ENCODE results near the gene INSIG1.

Gene INSIG1

DNA sequence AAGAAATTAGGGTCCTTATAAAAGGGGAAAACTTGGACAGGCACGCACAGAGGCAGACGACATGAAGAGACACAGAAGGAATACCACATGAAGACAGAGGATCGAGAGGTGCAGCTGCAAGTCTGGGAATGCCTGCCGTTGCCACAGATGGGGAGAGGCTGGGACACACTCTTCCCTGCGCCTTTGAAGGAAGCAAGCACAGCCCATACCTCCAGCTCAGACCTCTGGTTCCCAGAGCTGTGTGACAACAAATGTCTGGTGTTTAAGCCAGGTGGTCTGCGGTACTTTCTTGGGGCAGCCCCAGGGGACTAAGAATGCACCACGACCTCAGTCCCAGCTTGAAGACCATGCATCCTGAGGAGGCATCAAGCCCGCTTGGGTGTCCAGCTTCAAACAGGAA is 18.3 kb downstream of the INSIG1 start:
- no peak overlapping the region for H3K4me3 ChIP-seq (ENCODE audit: low read length)
- TF ChIP-seq, protein P1, sequence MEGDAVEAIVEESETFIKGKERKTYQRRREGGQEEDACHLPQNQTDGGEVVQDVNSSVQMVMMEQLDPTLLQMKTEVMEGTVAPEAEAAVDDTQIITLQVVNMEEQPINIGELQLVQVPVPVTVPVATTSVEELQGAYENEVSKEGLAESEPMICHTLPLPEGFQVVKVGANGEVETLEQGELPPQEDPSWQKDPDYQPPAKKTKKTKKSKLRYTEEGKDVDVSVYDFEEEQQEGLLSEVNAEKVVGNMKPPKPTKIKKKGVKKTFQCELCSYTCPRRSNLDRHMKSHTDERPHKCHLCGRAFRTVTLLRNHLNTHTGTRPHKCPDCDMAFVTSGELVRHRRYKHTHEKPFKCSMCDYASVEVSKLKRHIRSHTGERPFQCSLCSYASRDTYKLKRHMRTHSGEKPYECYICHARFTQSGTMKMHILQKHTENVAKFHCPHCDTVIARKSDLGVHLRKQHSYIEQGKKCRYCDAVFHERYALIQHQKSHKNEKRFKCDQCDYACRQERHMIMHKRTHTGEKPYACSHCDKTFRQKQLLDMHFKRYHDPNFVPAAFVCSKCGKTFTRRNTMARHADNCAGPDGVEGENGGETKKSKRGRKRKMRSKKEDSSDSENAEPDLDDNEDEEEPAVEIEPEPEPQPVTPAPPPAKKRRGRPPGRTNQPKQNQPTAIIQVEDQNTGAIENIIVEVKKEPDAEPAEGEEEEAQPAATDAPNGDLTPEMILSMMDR (IDR thresholded peaks at IDR 0.05; ENCODE audit: insufficient read depth, low read depth, low read length, missing control alignments): no peak
- DNase-seq (ENCODE audit: low read depth): no peak

DNA sequence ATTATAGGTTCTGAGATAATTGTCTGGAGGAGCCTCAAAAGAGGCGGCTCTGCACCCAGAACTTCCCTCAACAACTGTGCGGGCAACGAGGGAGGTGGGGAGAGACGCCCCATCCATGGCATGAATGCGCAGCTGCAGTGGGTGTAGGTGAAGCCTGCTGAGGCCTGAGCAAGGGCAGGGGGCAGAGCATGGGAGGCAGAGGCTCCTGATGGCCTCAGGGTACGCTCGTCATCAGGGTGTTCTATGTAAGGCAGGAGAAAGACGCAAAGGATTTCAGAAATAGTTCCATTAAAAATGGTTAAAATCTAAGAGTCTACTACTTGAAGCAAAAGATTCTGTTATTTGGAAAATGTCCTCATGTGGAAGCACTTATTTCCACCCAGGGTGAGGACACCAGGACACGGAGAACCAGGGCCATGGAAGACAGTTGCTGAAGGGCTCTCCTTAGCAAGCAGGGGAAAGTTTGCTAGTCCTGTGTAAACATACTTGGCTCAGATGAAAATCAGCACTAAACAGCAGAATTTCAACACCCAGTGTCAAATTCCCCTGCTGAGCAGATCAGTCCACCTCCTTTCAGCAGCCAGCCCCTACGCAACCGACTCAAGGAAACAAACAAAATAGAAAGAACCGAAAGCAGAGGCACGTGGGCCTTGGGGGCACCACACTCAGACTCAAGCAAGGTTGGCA is 18.9 kb downstream of the INSIG1 start:
- TF ChIP-seq, protein P1 (IDR thresholded peaks at IDR 0.05; ENCODE audit: insufficient read depth, low read depth, low read length, missing control alignments): no peak
- H3K4me3 ChIP-seq (ENCODE audit: low read length): no peak overlapping the region
- no peak for DNase-seq (ENCODE audit: low read depth)

DNA sequence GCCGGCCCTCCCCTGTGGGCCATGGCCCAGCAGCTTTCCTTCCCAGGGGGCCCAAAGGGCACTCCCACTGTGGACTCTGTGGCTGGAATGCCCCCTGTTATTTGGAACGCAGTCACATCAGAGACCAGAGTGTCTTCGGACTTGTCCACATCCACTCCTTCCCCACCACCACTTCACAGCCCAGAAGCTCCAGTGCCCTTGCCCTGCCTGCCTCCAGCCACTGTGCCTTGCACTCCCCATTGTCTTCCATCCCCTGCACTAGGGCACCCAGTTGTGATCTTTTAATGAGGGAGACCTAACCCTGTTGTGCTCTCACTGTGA is 19.4 kb downstream of the INSIG1 start:
- TF ChIP-seq, protein P1 (IDR thresholded peaks at IDR 0.05; ENCODE audit: insufficient read depth, low read depth, low read length, missing control alignments): no peak
- DNase-seq (ENCODE audit: low read depth): no peak
- H3K4me3 ChIP-seq (ENCODE audit: low read length): no peak overlapping the region

DNA sequence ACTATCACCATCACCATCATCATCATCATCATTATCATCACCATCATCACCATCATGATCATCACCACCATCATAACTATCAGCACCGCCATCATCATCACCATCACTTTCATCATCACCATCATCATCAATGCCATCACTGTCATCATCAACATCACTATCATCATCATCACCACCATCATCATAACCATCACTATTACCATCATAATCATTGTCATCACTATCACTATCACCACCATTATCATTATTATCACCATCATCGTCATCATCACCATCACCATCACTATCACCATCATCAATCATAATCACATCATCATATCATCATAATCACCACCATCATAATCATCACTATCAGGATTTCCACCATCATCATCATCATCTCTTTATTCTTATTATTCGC is 20.6 kb downstream of the INSIG1 start:
- H3K4me3 ChIP-seq (ENCODE audit: low read length): no peak overlapping the region
- TF ChIP-seq, protein P1 (IDR thresholded peaks at IDR 0.05; ENCODE audit: insufficient read depth, low read depth, low read length, missing control alignments): no peak
- no peak for DNase-seq (ENCODE audit: low read depth)

DNA sequence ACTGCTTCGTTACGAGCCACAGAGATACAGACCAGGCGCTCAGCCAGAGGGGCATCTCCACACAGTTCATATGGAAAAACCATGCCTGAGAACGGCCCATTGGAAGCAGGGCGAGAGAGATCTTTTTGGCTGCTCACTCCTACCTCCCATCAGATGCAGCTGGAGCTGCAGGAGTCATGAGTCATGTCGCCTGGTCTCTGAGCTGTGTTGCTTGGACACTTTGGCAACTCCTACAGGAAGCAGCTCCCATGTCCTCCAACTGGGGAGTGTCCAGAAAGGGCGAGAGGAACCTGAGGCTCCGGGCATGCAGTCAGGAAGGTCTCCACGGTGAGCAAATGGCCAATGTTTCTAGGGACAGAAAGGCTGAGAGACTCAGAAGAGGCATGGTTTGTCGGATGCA is 24.9 kb downstream of the INSIG1 start:
- no peak for DNase-seq (ENCODE audit: low read depth)
- H3K4me3 ChIP-seq (ENCODE audit: low read length): no peak overlapping the region
- TF ChIP-seq, protein P1 (IDR thresholded peaks at IDR 0.05; ENCODE audit: insufficient read depth, low read depth, low read length, missing control alignments): no peak

DNA sequence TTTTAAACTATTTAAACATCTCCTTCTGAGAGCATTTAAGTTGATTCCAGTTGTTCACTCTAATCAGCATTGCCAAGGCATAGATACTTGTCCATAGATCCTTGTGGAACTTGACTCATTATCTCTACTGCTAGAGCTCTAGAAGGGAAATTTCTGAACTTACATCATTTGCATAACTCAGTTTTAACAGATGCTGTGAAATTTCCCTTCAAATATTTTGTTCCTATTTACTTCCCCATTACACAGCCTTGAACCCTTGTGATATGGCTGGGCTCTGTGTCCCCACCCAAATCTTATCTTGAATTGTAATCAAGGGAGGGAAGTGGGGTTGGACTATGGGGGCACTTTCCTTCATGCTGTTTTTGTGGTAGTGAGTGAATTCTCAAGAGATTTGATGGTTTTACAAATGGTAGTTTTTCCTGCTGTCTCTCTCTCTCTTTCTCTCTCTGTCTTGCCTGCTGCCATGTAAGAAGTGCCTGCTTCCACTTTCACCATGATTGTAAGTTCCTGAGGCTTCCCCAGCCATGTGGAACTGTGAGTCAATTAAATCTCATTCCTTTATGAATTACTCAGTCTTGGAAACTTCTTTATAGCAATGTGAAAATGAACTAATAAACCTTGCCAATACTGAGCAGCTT is 25.4 kb downstream of the INSIG1 start:
- no peak for DNase-seq (ENCODE audit: low read depth)
- TF ChIP-seq, protein P1 (IDR thresholded peaks at IDR 0.05; ENCODE audit: insufficient read depth, low read depth, low read length, missing control alignments): no peak
- H3K4me3 ChIP-seq (ENCODE audit: low read length): no peak overlapping the region

All from epithelial cell of esophagus (primary cell).